ENCODE results near the gene KCNQ4.

The KCNQ4 gene

DNA sequence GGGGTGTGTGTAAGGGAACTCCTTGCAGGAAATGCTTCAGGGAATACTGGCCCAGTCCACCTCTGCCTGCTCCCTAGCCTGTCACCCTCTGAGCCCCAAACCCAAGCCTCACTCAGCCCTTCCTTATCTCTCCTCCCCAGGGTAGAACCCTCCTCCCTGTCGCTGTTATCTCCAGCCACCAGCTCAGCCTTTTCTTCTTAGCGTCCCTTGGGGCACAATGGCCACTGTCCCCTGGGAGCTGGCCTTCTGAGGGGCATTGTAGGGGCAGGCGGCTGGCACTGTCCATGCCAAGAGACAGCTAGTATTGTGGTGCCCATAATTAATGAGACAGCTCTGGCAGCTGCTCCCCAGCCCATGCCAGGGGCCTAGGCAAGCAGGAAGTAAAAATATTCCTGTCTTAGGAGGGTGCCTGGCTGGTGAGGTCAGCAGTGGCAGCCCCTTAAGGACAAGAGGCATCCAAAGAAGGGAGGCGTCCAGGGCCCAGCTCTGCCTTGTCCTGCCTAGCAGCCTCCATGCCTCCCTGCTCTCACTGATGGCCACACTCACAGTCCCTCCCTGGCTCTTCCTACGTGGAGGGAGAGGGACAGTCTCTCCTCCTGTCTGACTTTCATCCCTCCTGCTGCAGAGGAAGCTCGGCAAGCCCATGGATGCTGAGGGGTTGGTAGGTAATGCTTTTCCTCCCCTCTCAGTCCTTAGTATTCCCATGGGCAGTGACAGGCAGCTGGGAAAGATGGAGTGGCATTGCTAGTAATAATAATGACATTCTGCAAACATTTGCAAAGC is 37.5 kb downstream of the KCNQ4 start:
- no peak overlapping the region for H3K4me3 ChIP-seq (ENCODE audit: low read length)
- TF ChIP-seq, protein P1, sequence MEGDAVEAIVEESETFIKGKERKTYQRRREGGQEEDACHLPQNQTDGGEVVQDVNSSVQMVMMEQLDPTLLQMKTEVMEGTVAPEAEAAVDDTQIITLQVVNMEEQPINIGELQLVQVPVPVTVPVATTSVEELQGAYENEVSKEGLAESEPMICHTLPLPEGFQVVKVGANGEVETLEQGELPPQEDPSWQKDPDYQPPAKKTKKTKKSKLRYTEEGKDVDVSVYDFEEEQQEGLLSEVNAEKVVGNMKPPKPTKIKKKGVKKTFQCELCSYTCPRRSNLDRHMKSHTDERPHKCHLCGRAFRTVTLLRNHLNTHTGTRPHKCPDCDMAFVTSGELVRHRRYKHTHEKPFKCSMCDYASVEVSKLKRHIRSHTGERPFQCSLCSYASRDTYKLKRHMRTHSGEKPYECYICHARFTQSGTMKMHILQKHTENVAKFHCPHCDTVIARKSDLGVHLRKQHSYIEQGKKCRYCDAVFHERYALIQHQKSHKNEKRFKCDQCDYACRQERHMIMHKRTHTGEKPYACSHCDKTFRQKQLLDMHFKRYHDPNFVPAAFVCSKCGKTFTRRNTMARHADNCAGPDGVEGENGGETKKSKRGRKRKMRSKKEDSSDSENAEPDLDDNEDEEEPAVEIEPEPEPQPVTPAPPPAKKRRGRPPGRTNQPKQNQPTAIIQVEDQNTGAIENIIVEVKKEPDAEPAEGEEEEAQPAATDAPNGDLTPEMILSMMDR (conservative IDR thresholded peaks at IDR 0.05; ENCODE audit: low read depth, low read length) = no peak
- DNase-seq (ENCODE audit: low read depth) = no peak

DNA sequence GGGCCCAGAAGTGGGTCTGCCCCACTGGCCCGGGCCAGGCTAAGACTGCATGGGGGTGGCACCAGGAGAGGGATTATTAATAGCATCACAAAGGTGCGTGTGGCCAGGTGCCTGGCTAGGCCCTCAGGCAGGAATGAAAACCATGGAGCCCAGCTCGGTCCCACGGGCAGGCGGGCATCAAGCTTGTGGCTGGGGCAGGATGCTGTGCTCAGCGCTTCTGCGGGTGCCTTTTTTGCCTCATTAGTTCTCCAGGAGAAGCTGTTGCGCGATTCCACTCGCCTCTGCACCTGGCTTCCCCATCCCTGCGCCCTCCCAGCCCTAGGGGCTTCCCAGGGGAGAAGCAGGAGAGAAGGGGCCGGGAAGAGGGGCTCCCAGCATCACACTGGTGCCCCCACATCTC is 39.3 kb downstream of the KCNQ4 start:
- H3K4me3 ChIP-seq (ENCODE audit: low read length) = no peak overlapping the region
- TF ChIP-seq, protein P1 (conservative IDR thresholded peaks at IDR 0.05; ENCODE audit: low read depth, low read length) = no peak
- no peak for DNase-seq (ENCODE audit: low read depth)

DNA sequence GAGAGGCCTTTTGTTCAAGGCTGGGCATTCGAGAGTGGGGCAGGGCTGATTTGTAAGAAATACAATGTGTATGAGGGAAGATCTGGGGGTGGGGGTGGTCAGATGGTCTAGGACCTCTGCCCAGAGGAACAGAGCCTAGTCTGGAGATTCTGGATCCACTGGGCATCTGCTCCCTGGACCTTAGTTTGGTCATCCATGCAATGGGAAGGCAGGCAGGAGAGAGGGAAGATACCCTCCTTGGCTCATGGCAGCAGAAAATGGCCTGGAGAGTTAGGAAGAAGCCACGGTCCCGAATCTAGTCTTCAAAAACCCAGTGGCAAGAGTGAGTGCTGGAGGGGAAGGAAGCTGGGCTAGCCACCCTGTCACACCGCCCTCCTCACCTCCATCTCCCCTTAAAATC is 39.8 kb downstream of the KCNQ4 start:
- DNase-seq (ENCODE audit: low read depth) = no peak
- no peak overlapping the region for H3K4me3 ChIP-seq (ENCODE audit: low read length)
- TF ChIP-seq, protein P1 (conservative IDR thresholded peaks at IDR 0.05; ENCODE audit: low read depth, low read length) = no peak

DNA sequence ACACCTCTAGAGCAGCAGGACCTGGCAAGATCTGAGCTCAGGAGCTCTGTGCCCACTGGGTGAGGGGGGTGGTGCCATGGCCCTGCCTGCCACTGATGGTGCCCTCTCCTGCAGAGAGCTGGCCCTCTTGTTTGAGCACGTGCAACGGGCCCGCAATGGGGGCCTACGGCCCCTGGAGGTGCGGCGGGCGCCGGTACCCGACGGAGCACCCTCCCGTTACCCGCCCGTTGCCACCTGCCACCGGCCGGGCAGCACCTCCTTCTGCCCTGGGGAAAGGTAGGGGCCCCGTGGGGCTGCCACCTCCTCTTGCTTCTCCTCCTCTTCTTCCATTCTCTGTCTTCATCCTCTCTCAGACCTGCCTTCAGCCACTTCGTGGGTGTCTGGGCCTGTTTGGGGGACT is 40.4 kb downstream of the KCNQ4 start:
- DNase-seq (ENCODE audit: low read depth) = no peak
- TF ChIP-seq, protein P1 (conservative IDR thresholded peaks at IDR 0.05; ENCODE audit: low read depth, low read length) = no peak
- no peak overlapping the region for H3K4me3 ChIP-seq (ENCODE audit: low read length)

GRCh38 chr1:40824591-40825434 is 41.2 kb downstream of the KCNQ4 start:
- TF ChIP-seq, protein P1 (conservative IDR thresholded peaks at IDR 0.05; ENCODE audit: low read depth, low read length) = no peak
- H3K4me3 ChIP-seq (ENCODE audit: low read length) = no peak overlapping the region
- DNase-seq (ENCODE audit: low read depth) = peak; percentile 69

DNA sequence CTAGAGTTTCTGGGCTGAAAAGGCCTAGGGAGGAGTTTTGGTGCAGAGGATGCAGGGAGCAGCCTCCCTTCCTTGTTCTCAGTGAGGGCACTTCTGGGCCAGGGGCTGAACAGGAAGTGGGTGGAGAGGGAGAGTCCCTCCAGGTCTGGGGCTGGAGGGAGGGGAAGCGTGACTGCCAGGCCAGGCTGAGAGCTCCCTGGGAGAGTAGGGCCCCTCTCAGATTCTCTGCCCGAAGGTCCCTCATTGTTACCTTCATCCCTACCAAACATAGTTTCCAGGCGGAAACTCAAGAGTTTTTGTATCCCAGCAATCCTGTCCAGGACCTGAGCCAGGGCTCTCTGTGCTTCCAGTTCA is 41.8 kb downstream of the KCNQ4 start:
- no peak for DNase-seq (ENCODE audit: low read depth)
- H3K4me3 ChIP-seq (ENCODE audit: low read length) = no peak overlapping the region
- TF ChIP-seq, protein P1 (conservative IDR thresholded peaks at IDR 0.05; ENCODE audit: low read depth, low read length) = no peak

Measured in retinal pigment epithelial cell (primary cell).